Measurements from ENCODE around the gene CACNA1C. TPM values are rescaled to one million over a fixed set of nuclear protein-coding genes. Genes with fewer than 3 reads are reported as not detected.
"Not testable (repeated sequence)": the region's sequence is repeated elsewhere in the genome, so short reads cannot be mapped to it uniquely, and the experiment has no call there.

Gene CACNA1C
- total RNA-seq, 2 donors from 2014 or later = 99.2 to 127 TPM

DNA sequence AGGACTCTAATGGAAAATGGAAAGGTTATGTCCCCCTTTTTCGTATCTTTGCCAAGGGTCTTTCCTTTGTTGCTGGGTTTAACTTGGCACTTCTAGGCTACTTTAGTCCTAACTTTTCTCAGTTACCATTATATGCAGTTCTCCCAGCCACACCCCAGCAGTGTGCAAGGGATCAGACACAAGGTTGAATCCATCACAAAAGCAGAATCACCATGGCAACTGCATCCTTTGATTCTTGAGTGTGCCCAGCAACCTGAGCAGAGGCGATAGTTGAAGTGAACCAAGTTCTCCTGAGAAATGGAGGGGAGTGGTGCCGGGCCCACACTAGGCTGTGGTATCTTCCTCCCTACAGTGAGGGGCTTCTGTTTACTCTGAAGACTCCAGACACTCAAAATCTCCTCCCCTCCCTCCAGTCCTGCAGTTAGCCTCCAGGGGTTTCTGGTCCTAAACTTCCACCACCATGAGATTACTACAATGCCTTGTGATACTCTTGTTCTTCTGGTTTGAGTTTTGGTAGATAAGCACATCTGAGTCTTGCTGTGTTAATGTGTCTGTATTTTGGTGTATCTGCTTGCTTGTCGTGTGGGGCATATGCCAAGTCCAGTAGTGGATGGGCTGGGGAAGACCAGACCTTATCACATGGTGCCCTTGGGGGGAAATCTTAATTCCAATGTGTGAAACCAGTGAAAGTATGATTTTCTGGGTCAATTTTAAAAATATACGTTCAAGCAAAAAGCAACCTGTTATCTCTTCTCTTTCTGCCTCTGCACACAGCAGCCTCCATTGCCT is 183.9 kb downstream of the CACNA1C start:
- DNase-seq (no peak), ATAC-seq (no peak)
- intact Hi-C loops (cut with DNase I) = no loop called here

DNA sequence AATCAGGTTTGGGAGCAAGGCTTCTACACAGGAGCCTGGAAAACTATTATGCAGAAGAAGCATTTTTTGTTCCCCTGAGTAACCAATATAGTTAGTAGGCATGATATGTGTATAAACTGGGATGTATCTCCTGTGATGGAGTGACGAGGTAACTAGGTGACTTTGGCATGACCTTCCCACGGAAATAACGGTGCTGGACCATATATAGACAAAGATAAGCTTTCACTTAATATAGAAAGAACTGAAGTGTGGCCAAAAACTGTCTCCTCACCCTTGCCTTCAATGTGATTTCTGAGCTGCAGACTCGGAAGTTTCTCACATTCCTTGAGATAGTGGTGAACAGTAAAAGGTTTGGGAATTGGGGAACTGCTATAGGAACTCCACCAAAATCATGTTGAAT is 185.3 kb downstream of the CACNA1C start:
- DNase-seq (no peak), ATAC-seq (peak in 1 of 2 donors; percentile 14)
- intact Hi-C loops (cut with DNase I) = no loop called here

DNA sequence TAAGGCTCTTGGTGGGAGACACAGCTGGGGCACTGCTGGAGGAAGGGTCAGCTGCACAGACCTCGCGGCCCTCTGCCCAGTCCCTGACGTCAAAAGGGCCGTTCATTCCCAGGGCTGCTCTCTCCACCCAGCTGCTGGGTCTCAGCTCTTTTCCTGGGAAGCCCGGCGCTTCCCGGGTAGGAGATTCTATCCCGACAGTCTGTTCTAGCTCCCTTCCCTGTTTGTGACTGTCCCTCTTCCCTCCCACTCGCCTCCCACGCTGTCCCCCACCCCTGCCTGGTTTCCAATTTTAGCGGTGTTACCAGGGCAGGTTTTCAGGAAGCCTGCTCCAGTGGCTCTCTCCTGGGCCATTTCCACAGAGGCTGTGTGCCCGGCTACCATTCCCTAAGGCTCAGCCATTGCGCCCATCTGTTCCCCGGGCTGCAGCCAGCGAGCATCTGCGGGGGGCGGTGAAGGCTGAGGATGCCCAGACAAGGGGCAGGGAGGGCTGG is 186.6 kb downstream of the CACNA1C start:
- peak; percentile 56 for DNase-seq
- intact Hi-C loops (cut with DNase I) = no loop called here

DNA sequence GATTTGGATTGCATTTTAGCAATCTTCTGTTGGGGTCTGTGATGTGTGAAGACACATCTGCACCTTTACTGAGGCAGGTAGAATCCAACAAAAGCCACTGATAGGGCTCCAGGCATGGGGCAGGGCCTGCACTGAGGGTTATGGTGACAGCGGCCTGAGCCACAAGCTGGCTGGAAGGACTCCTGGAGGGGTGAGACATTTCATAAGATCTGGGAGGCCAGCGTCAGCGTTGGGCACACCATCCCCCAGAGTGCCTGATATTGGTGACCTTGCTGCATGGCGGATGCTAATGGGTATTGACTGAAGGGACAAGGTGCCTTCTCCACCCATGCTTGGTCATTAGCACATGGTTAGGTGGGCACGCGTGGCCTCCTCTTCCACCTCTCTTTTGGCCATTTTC is 187.6 kb downstream of the CACNA1C start:
- peak in 1 of 2 donors; percentile 5 for ATAC-seq
- DNase-seq = no peak
- intact Hi-C loops (cut with DNase I) = no loop called here

More for the DNA sequence above, 186.6 kb downstream of the CACNA1C start:
- peak; percentile 68 to 82 for ATAC-seq

DNA sequence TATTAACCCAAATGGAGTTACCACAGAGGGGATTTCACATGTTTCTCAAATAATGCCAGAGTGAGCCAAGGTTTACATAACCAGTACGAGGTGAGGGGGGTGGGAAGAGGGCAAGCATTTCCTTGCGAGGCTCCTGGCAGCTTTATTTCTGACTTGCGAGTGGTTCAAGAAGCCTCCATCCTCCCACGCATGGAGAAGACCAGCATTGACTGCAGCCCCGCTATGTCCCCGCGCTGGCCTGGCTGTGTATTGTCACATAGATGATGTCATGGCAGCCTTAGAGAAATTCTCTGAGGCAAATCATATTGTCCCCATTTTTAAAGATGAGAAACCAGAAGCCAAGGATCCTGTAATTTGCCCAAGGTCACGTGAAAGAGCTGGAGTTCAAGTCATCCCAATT is 188.2 kb downstream of the CACNA1C start:
- intact Hi-C loops (cut with DNase I) = no loop called here
- DNase-seq (no peak), ATAC-seq (no peak)

DNA sequence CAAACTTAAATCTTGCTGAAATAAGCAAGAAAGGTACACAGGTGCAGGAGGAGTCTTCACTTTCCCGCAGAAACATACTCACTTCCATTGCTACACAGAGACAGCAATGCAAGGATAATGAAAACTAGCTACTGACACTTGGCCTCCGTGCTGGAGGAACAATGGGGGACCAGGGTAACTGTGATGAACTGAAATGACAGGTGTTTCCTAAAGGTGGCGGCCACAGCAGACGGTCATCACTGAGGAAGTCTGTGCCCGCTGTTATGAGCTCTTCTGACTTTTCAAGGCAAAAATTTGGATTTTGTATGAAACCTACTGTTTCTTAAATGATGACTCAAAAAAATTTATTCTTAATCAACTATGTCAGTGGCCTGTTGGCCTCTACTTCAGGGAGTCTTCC is 189.4 kb downstream of the CACNA1C start:
- DNase-seq (no peak), ATAC-seq (no peak)
- intact Hi-C loops (cut with DNase I) = no loop called here

DNA sequence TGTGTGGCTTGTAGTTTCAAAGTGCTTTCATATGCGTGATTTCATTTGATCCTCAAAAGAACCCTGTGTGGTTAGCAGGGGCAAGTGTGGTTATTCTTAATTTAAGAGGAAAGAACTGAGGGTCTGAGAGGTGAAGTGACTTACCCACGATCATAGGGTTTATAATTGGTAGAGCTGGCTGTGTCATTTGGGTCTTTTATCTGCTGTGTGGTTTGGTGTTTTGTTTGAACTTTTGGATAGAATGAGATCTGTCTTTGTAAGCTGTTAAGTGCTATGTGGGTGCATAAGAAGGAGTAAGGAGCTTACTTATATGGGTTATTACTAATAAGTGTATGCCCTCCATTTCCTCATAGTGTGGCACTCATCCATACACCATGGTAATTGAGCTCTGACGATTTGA is 190.0 kb downstream of the CACNA1C start:
- intact Hi-C loops (cut with DNase I) = no loop called here
- ATAC-seq = no peak

DNA sequence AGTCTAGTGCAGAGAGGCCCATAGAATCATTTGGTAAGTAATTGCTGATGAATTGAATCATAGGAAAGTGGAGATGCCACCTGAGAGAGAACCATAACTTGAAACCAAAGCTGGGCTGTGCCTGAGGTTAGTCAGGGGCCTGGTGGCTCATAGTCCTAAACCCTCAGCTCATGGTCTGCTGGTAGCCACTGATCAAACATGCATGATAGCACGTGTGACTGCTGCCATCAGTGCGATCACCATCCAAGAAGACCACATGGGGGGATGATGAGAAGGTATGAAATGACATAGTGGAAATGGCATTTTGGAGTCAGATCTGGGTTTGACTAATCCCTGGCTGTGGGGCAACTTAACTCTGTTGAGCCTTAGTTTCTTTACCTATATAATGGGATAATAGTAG is 190.5 kb downstream of the CACNA1C start:
- intact Hi-C loops (cut with DNase I) = no loop called here
- no peak for ATAC-seq
- DNase-seq = no peak

More for the DNA sequence above, 190.0 kb downstream of the CACNA1C start:
- no peak for DNase-seq

DNA sequence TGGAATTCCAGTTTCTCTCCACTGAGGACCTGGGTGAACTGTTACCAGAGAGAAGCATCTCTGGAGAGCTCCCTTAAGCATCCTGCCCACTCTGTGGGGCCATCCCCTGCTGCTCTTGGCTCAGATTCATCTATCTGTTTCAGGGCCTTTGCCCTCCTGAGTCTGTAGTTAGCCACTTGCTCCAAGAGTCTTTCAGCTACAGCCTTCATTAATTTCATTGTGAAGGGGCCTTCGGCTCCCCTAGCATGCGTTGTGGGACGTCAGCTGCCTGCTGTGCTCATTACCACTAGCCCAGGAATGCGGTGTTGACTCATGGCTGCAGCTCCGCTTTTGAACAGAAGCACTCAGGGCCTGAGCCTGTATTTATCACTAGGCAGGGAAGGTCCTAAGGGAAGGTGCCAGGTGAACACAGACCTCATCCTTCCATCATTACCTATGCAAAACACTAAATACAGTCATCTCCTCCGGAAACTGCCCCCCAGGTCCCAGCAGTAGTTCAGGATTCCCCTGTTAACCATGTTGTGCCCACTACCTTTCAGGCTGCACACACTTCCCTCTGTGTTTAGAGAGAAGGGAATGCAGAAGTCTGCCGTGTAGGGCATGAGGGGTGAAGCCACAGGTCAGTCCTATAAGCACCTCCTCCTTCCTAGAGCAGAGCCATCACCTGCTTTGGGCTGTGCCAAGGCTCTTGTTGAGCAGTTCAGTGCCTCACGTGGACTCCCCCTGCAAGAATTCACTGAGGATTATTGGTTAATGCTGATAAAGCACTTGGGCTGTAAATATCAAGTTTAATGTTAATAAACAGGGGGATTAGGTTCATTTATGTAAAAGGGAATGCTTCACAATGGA is 191.4 kb downstream of the CACNA1C start:
- DNase-seq (no peak), ATAC-seq (peak in 1 of 2 donors; percentile 64)
- intact Hi-C loops (cut with DNase I) = no loop called here

DNA sequence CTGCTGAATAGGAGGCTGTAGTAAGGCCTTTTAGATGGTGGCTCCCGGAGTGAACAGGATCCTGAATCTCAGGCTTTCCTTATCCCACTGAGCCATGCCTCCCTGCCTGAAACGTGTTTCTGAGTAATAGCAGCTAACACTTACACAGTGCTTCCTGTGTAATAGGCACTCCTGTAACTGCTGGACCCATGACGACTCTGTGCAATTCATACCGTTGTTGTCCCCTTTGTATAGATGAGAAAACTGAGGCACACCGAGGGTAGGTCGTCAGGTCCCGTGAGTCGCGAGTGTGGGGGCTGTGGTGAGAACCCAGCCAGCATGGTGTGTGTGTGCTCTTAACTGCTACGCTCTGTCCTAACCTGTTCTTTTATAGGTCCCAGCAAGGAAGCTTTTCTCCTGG is 193.6 kb downstream of the CACNA1C start:
- ATAC-seq (no peak), DNase-seq (no peak)
- intact Hi-C loops (cut with DNase I) = no loop called here

DNA sequence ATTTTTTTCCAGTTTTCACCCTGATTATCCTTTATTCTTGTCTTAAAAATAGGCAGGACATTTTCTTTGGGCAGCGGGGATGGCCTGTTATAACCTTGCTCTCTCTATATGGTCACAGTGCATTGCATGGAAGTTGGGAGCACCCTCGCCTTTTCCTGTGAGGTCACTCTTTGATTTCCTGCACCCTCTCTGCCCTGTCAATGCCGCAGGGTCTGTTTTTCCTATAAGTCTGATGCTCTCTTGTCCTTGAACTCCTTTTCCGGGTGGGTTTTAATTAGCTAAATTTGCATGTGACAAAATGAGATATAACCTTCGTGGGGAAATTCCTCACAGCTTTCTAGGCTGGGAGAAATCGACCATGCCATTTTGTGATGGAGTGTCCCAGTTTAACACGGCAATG is 194.3 kb downstream of the CACNA1C start:
- intact Hi-C loops (cut with DNase I) = no loop called here
- ATAC-seq = no peak
- no peak for DNase-seq

DNA sequence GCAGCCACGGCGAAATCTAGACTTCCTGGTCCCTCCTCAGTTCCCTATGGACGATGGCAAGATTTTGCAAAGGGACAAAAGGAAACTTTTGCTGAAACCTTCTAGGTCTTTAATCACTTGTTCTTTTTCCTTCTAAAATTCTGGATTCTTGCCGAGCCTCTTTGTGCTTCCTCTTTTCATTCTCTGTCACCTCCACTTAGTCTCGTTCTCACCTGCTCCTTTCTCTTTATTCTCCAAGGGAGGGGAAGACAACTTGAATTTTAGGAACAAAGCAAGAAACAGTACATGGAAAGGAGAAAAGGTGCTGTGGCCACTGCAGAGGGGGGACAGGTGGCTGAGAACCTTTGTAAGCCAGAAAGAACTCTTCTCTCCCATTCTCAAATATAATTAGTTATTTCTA is 194.8 kb downstream of the CACNA1C start:
- ATAC-seq (no peak), DNase-seq (no peak)
- intact Hi-C loops (cut with DNase I) = no loop called here

DNA sequence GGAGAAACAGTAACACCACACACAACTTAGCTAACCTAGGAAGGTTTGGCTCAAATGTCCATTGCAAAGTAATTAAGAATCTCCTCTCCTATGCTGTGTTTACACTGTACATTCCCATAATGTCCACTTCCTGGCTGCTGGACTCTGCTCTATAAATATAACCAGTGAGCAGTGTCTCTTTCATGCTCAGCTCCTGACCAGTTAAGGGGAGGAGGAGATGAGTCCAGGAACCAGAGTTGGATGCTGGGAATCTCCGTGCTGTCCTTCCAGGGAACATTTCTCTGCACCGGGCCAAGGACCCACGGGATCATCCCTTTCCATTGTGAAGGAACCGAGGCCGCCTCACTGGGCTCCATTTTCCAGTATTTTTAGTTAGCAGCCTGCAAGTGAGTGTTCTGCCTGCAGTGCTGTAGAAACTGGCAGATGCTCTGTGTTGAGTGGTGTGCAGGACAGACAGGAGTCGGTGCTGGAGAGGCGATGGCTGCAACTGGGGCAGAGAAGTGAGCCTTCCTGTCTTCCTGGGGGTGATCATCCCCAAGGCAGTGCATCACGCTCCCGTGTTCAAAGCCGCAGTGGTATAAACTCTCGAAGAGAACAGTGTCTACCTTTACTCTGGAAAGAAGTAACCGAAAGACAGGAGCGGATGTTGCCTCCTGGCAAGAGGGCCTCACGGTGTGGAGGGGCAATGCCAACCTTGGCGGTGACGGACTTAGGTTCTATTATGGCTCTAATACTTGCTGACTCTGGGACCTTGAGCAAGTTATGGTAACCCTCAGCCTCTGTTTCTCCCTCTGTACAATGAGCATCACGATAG is 195.5 kb downstream of the CACNA1C start:
- DNase-seq = no peak
- intact Hi-C loops (cut with DNase I) = no loop called here
- ATAC-seq = peak; percentile 31 to 48

DNA sequence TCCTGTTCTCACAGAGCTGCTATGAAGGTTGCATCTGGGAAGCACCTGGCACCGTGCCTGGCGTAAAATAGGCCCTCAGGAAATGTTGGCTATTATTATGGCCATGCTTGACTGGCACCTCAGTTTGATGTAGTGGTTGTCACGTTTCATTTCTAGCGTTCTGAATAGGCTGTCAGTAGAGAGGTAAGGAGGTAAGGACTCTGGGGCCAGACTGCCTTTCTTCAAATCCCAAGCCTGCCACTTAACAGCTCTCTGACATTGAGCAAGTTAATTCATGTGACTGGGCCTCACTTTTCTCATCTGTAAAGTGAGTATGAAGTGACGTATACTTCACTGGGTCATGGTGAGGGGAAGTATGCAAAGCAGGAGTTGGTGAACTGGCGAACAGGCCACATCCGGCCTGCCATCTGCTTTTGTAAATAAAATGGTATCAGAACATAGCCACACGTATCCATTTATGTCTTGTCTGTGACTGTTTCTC is 196.2 kb downstream of the CACNA1C start:
- ATAC-seq (peak in 1 of 2 donors; percentile 8), DNase-seq (no peak)
- intact Hi-C loops (cut with DNase I) = no loop called here

DNA sequence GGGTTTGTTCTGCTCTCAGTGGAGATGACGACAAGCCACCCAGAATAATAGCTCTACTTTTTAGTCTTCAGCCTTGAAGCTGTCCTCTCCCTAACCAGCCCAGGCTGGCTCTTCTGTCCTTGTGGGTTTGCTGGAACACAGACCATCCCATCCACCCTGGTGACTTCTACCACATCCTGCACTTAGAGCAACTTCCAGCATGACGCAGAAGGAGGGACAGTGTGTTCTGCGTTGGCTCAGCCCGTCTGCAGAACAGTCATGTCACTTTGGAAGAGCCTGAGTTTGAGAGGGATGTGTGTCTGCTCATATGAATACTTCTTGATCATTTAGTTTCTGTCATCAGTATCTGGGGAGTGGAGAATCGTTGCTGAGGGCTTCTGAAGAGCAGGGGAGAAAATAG is 198.0 kb downstream of the CACNA1C start:
- ATAC-seq (peak; percentile 44 to 45), DNase-seq (no peak)
- intact Hi-C loops (cut with DNase I) = no loop called here

DNA sequence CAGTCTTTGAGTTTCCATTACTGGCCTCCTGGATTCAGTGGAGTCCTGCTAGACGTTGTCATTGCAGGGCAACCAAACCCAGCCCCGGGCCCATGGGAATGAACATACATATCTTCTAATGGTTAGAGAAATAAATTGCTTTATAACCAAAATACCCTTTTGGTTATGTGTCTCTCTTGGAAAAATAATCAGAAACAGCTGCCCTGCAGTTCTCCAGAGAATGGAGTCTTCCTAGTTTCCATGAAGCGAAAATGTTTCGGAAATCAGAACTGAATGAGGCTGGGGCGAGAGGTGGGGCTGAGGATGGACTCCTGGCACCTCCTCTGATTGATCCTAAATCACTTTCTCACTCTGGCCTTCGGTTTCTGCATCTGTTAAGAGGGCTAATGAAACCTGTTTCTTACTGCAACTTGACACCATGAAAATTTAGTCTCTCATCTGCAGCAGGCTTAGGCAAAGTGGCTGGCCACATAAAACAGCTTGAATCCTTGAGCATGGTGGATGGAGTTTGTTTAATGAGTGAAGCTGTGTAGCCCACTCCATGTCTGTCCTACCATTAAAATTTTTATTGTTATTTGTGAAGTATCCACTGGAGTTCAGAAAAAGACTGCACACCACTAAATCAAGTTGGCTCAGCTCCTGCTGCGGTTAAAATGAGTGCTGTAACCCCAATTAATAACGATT is 198.9 kb downstream of the CACNA1C start:
- DNase-seq (no peak), ATAC-seq (no peak)
- intact Hi-C loops (cut with DNase I) = no loop called here

DNA sequence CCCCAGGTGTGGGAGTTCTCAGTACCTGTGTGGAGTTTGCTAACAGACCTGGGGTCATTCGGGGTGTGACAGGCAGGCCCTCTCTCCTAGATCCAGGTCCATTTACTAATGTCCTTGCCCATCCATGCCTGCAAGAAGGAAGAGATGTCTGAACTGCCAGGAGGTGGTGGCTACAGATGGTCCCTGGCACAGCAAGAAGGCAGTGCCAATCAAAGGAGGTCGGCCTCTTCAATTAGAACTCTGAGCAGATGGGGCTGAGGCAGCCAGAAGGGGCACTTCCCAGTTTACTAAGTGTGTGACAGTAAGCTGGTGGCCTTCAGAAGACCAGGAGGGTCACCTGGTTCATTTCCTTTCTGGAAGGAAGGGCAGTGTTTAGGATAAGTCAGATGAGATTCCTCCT is 202.5 kb downstream of the CACNA1C start:
- DNase-seq (no peak), ATAC-seq (no peak)
- intact Hi-C loops (cut with DNase I) = no loop called here

DNA sequence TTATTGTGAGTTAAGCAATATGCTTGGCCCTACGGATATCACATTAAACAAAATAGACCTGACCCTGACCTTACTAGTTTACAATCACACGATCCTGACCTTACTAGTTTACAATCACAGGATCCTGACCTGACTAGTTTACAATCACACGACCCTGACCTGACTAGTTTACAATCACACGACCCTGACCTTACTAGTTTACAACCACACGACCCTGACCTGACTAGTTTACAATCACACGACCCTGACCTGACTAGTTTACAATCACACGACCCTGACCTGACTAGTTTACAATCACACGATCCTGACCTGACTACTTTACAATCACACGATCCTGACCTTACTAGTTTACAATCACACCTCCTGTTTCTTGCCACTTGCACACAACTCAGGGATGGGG is 202.9 kb downstream of the CACNA1C start:
- intact Hi-C loops (cut with DNase I); ATAC-seq; DNase-seq: not testable (repeated sequence)

DNA sequence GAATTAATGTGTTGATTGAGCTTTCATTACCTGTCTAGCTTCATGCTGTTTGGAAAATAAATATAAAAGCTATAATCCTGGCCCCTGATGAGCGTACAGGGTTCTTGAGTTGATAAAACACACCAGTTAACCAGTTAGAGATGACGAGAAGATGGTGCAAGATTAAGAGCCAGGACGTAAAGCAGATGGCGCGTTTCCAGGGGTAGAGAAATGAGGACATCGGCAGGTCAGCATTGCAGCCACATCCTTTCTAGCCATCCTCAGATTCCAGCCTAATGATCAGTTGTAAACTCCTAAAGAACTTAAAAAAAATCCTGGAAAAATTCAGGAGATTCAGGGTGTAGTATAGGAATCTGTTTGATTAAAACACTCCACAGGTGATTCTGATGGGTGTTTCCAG is 203.7 kb downstream of the CACNA1C start:
- intact Hi-C loops (cut with DNase I) = no loop called here
- ATAC-seq = no peak
- DNase-seq = no peak

Measured in left cardiac atrium (tissue), 4 donors.